Stimulated activated CD8-positive, alpha-beta memory T cell treated with anti-CD3 and anti-CD28 coated beads, Interleukin-7, amount 100 ng/mL, for 48 hours (primary cell): ENCODE results near the gene AGPAT3.

Experiments
- DNase-seq, 2 donors: peaks; one replicate each; pipeline ENCODE4 v3.0.0-alpha.2; 2020; ENCODE audit warnings: low read depth in 1 of 2; ENCODE audit errors: extremely low read depth in 1 of 2

AGPAT3 gene

GRCh38 chr21:44012474-44013379 is 147.7 kb downstream of the AGPAT3 start:
- peak; percentile 79 to 83 for DNase-seq

GRCh38 chr21:44013380-44014088 is 148.5 kb downstream of the AGPAT3 start:
- DNase-seq: no peak

GRCh38 chr21:44017601-44018000 is 152.6 kb downstream of the AGPAT3 start:
- no peak for DNase-seq

GRCh38 chr21:44018127-44018526 is 153.1 kb downstream of the AGPAT3 start:
- DNase-seq: no peak

- DNase-seq: no peak
Measured at GRCh38 chr21:44018813-44019567, 154.0 kb downstream of the AGPAT3 start.

- no peak for DNase-seq
Measured at GRCh38 chr21:44019568-44019958, 154.5 kb downstream of the AGPAT3 start.

- DNase-seq: no peak
Measured at GRCh38 chr21:44020551-44020950, 155.5 kb downstream of the AGPAT3 start.

- no peak for DNase-seq
Measured at GRCh38 chr21:44021064-44021463, 156.0 kb downstream of the AGPAT3 start.

GRCh38 chr21:44024257-44024656 is 159.2 kb downstream of the AGPAT3 start:
- no peak for DNase-seq

- no peak for DNase-seq
Measured at GRCh38 chr21:44024887-44025353, 159.9 kb downstream of the AGPAT3 start.

- no peak for DNase-seq
Measured at GRCh38 chr21:44027607-44028286, 162.7 kb downstream of the AGPAT3 start.

- no peak for DNase-seq
Measured at GRCh38 chr21:44028287-44028659, 163.2 kb downstream of the AGPAT3 start.

- no peak for DNase-seq
Measured at GRCh38 chr21:44029460-44030087, 164.6 kb downstream of the AGPAT3 start.

GRCh38 chr21:44035244-44035643 is 170.2 kb downstream of the AGPAT3 start:
- DNase-seq: no peak
